ENCODE measurements around the gene AUTS2. TPM values are rescaled to one million over a fixed set of nuclear protein-coding genes. Genes with fewer than 3 reads are reported as not detected.

The AUTS2 gene
- total RNA-seq, 1 experiment from 2014 or later, result 2.5 TPM

DNA sequence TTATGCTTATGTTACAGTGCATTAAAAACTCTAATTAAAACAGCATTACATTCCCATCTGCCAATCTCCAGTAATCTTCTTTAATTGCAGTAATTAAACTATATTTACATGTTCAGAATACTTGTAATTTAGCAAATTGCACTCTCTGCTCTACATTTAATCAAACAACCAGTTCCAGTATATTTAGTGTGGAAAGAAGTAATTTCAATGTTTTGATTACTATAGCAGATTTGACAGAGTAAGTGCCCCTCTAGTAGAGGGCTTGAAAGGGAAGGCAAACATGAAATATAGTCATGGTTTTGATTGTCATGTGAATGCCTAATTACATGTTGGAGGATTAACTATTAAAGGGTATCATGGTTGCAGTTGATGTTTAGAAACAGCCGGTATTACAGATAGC lies 739.7 kb downstream of the AUTS2 start:
- POLR2A ChIA-PET, result no interaction called here
- intact Hi-C loops (cut with micrococcal nuclease; ENCODE audit: unreplicated experiment), result no loop called here

DNA sequence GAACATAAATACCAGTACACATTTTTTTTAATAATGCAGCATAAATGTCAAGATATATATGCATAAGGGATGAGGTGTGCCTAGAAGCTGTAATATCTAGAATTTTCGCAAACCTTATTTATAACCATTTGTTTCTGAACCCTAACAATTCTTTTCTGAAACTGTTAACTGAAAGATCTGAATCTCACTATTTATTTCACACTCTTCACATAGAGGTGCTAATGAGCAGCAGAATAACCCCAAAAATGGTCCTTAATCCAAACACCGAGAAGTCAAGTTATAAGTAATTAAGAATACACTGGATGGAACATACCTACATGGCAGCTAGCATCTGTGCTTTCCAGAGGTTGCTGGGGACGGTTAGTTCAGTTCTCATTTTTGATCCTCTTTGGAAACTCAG lies 742.0 kb downstream of the AUTS2 start:
- intact Hi-C loops (cut with micrococcal nuclease; ENCODE audit: unreplicated experiment), result no loop called here
- Histone ChIP-seq H3K36me3 (ENCODE audit: control insufficient read depth, insufficient read depth, low read length) (no peaks in the 10 kb centered on the region), H3K9me3 (ENCODE audit: control insufficient read depth, insufficient read depth, low read depth, low read length) (no peaks in the 10 kb centered on the region), H3K4me1 (ENCODE audit: control insufficient read depth, insufficient read depth, low read length) (no peaks in the 10 kb centered on the region), H3K27ac (ENCODE audit: low read length) (no peak overlapping the region), H3K4me3 (ENCODE audit: low read depth in 2 of 2, low read length in 2 of 2) (no peak overlapping the region), H3K27me3 (ENCODE audit: control insufficient read depth, insufficient read depth, low read length) (no peaks in the 10 kb centered on the region)
- ChIA-PET POLR2A (no interaction called here), CTCF (no interaction called here)
- ATAC-seq, result no peak
- in situ Hi-C loops (cut with HindIII; ENCODE audit: low pct_unique_long_range_greater_than_20kb, low sequenced_read_pairs), result no loop called here
- no peak for DNase-seq (ENCODE audit: low read depth, low spot score)
- no TSS peak for BruUV-seq (replicated peaks)
- TF ChIP-seq POLR2AphosphoS5 (IDR thresholded peaks at IDR 0.05; ENCODE audit: low read depth, low read length), result no peak
- TF ChIP-seq, protein P1, sequence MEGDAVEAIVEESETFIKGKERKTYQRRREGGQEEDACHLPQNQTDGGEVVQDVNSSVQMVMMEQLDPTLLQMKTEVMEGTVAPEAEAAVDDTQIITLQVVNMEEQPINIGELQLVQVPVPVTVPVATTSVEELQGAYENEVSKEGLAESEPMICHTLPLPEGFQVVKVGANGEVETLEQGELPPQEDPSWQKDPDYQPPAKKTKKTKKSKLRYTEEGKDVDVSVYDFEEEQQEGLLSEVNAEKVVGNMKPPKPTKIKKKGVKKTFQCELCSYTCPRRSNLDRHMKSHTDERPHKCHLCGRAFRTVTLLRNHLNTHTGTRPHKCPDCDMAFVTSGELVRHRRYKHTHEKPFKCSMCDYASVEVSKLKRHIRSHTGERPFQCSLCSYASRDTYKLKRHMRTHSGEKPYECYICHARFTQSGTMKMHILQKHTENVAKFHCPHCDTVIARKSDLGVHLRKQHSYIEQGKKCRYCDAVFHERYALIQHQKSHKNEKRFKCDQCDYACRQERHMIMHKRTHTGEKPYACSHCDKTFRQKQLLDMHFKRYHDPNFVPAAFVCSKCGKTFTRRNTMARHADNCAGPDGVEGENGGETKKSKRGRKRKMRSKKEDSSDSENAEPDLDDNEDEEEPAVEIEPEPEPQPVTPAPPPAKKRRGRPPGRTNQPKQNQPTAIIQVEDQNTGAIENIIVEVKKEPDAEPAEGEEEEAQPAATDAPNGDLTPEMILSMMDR (IDR thresholded peaks at IDR 0.05), result no peak
- TF ChIP-seq TCF7L2 (IDR thresholded peaks at IDR 0.05; ENCODE audit: low read depth, low read length), result no peak
- no peak for TF ChIP-seq SIN3A (IDR thresholded peaks at IDR 0.05; ENCODE audit: borderline replicate concordance, insufficient read depth, low read depth, low read length)
- TF ChIP-seq, protein P2, sequence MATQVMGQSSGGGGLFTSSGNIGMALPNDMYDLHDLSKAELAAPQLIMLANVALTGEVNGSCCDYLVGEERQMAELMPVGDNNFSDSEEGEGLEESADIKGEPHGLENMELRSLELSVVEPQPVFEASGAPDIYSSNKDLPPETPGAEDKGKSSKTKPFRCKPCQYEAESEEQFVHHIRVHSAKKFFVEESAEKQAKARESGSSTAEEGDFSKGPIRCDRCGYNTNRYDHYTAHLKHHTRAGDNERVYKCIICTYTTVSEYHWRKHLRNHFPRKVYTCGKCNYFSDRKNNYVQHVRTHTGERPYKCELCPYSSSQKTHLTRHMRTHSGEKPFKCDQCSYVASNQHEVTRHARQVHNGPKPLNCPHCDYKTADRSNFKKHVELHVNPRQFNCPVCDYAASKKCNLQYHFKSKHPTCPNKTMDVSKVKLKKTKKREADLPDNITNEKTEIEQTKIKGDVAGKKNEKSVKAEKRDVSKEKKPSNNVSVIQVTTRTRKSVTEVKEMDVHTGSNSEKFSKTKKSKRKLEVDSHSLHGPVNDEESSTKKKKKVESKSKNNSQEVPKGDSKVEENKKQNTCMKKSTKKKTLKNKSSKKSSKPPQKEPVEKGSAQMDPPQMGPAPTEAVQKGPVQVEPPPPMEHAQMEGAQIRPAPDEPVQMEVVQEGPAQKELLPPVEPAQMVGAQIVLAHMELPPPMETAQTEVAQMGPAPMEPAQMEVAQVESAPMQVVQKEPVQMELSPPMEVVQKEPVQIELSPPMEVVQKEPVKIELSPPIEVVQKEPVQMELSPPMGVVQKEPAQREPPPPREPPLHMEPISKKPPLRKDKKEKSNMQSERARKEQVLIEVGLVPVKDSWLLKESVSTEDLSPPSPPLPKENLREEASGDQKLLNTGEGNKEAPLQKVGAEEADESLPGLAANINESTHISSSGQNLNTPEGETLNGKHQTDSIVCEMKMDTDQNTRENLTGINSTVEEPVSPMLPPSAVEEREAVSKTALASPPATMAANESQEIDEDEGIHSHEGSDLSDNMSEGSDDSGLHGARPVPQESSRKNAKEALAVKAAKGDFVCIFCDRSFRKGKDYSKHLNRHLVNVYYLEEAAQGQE (IDR thresholded peaks at IDR 0.05; ENCODE audit: insufficient read depth in 1 of 2, low read depth in 2 of 2, low read length in 1 of 2), result no peak

More for the DNA sequence above, 739.7 kb downstream of the AUTS2 start:
- no peaks in the 10 kb centered on the region for H3K4me1 ChIP-seq (ENCODE audit: control insufficient read depth, insufficient read depth, low read length)
- no peak overlapping the region for H3K27ac ChIP-seq (ENCODE audit: low read length)
- ATAC-seq, result no peak
- H3K36me3 ChIP-seq (ENCODE audit: control insufficient read depth, insufficient read depth, low read length), result no peaks in the 10 kb centered on the region
- H3K9me3 ChIP-seq (ENCODE audit: control insufficient read depth, insufficient read depth, low read depth, low read length), result no peaks in the 10 kb centered on the region
- TF ChIP-seq, protein P2 (IDR thresholded peaks at IDR 0.05; ENCODE audit: insufficient read depth in 1 of 2, low read depth in 2 of 2, low read length in 1 of 2), result no peak
- TF ChIP-seq, protein P1 (IDR thresholded peaks at IDR 0.05), result no peak
- TF ChIP-seq SIN3A (IDR thresholded peaks at IDR 0.05; ENCODE audit: borderline replicate concordance, insufficient read depth, low read depth, low read length) (no peak), POLR2AphosphoS5 (IDR thresholded peaks at IDR 0.05; ENCODE audit: low read depth, low read length) (no peak), TCF7L2 (IDR thresholded peaks at IDR 0.05; ENCODE audit: low read depth, low read length) (no peak)
- BruUV-seq (replicated peaks), result no TSS peak
- in situ Hi-C loops (cut with HindIII; ENCODE audit: low pct_unique_long_range_greater_than_20kb, low sequenced_read_pairs), result no loop called here
- no peak overlapping the region for H3K4me3 ChIP-seq (ENCODE audit: low read depth in 2 of 2, low read length in 2 of 2)
- H3K27me3 ChIP-seq (ENCODE audit: control insufficient read depth, insufficient read depth, low read length), result no peaks in the 10 kb centered on the region
- DNase-seq (ENCODE audit: low read depth, low spot score), result no peak
- CTCF ChIA-PET, result no interaction called here

Data from Panc1 (cell line).